Naive B cell (primary cell): ENCODE data around the gene PSMB5. TPM values are rescaled to one million over a fixed set of nuclear protein-coding genes. Genes with fewer than 3 reads are reported as not detected.
A peak's percentile ranks its signal among the peaks of the same experiment; 100 is the strongest.

Experiments used
- ATAC-seq, 2 donors: fragments of 150-1000 bp; cut with Tn5 transposase; 2 replicates each; pipeline ENCODE4 v1.10.0; 2021; ENCODE audit warnings: low read depth in 2 of 2, mild to moderate bottlenecking in 2 of 2, moderate library complexity in 2 of 2
- DNase-seq: peaks from one replicate; pipeline ENCODE4 v3.0.0; 2022
- H3K27ac Mint-ChIP-seq, 6 donors: one replicate each; pipeline ENCODE4 v1.8.0; 2020 to 2022; ENCODE audit warnings: mild to moderate bottlenecking in 6 of 6, mixed read lengths in 6 of 6, moderate library complexity in 5 of 6, inconsistent platforms in 2 of 6
- H3K27me3 Mint-ChIP-seq, 3 donors: one replicate each; pipeline ENCODE4 v1.8.0; 2021 to 2022; ENCODE audit warnings: mixed read lengths in 3 of 3, mild to moderate bottlenecking in 1 of 3
- H3K36me3 Mint-ChIP-seq, 2 donors: one replicate each; pipeline ENCODE4 v1.8.0; 2020 to 2022; ENCODE audit warnings: mixed read lengths in 2 of 2, inconsistent platforms in 1 of 2, mild to moderate bottlenecking in 1 of 2
- H3K4me1 Mint-ChIP-seq, 3 donors: one replicate each; pipeline ENCODE4 v1.8.0; 2020 to 2022; ENCODE audit warnings: mixed read lengths in 3 of 3, inconsistent platforms in 1 of 3, mild to moderate bottlenecking in 1 of 3, moderate library complexity in 1 of 3
- H3K4me3 Mint-ChIP-seq, 8 donors: one replicate each; pipeline ENCODE4 v1.8.0; 2020 to 2022; ENCODE audit warnings: mild to moderate bottlenecking in 8 of 8, mixed read lengths in 8 of 8, moderate library complexity in 8 of 8, inconsistent platforms in 2 of 8
- H3K9me3 Mint-ChIP-seq, 7 donors: one replicate each; pipeline ENCODE4 v1.8.0; 2020 to 2022; ENCODE audit warnings: mixed read lengths in 7 of 7, mild to moderate bottlenecking in 5 of 7, inconsistent platforms in 2 of 7, moderate library complexity in 1 of 7
- polyA plus RNA-seq, 6 donors: library from polyadenylated mRNA; unstranded; fragments of 300-500 nt; fragmentation: Illumina TruSeq; gene quantifications; one replicate each; pipeline ENCODE4 v1.2.3, GENCODE V29; 2021; ENCODE audit warnings: low read depth in 6 of 6

Gene PSMB5
- polyA plus RNA-seq, 6 donors from 2014 or later, result 27.6 to 40.9 (median 33.2) TPM

GRCh38 chr14:23045419-23046357, 11.0 kb upstream of the PSMB5 start:
- H3K4me1 Mint-ChIP-seq, result no peaks in the 10 kb centered on the region
- peaks cover 0 to 30% (median 0%) of the 10 kb centered on the region in 3 donors for H3K27me3 Mint-ChIP-seq
- peaks cover 0 to 1% (median 0%) of the 10 kb centered on the region in 7 donors for H3K9me3 Mint-ChIP-seq
- H3K4me3 Mint-ChIP-seq, result no peak overlapping the region
- H3K36me3 Mint-ChIP-seq, result no peaks in the 10 kb centered on the region
- peak overlapping the region in 1 of 6 donors; percentile 92 for H3K27ac Mint-ChIP-seq
- ATAC-seq, result no peak
- DNase-seq, result no peak

- Mint-ChIP-seq H3K4me3 (no peak overlapping the region), H3K36me3 (no peaks in the 10 kb centered on the region), H3K9me3 (peaks cover 0 to 1% (median 0%) of the 10 kb centered on the region in 7 donors), H3K4me1 (no peaks in the 10 kb centered on the region), H3K27ac (no peak overlapping the region), H3K27me3 (peaks cover 0 to 30% (median 0%) of the 10 kb centered on the region in 3 donors)
- DNase-seq, result no peak
- no peak for ATAC-seq
These were observed 10.1 kb upstream of the PSMB5 start for GRCh38 chr14:23044840-23045239.

GRCh38 chr14:23043754-23044153, 9.1 kb upstream of the PSMB5 start:
- ATAC-seq (no peak), DNase-seq (no peak)
- no peaks in the 10 kb centered on the region for H3K36me3 Mint-ChIP-seq
- no peaks in the 10 kb centered on the region for H3K4me1 Mint-ChIP-seq
- peaks cover 0 to 1% (median 0%) of the 10 kb centered on the region in 7 donors for H3K9me3 Mint-ChIP-seq
- no peak overlapping the region for H3K27ac Mint-ChIP-seq
- peaks cover 0 to 30% (median 0%) of the 10 kb centered on the region in 3 donors for H3K27me3 Mint-ChIP-seq
- peak overlapping the region in 1 of 8 donors; percentile 19 for H3K4me3 Mint-ChIP-seq

GRCh38 chr14:23043145-23043544, 8.4 kb upstream of the PSMB5 start:
- H3K4me3 Mint-ChIP-seq, result peak overlapping the region in 1 of 8 donors; percentile 38
- H3K9me3 Mint-ChIP-seq, result peaks cover 0 to 1% (median 0%) of the 10 kb centered on the region in 7 donors
- ATAC-seq (no peak), DNase-seq (no peak)
- peak overlapping the region in 1 of 6 donors; percentile 25 for H3K27ac Mint-ChIP-seq
- no peaks in the 10 kb centered on the region for H3K36me3 Mint-ChIP-seq
- peaks cover 0 to 30% (median 0%) of the 10 kb centered on the region in 3 donors for H3K27me3 Mint-ChIP-seq
- no peaks in the 10 kb centered on the region for H3K4me1 Mint-ChIP-seq

GRCh38 chr14:23042162-23042965, 7.7 kb upstream of the PSMB5 start, which contains the start of gene PSMB11:
Gene PSMB11 (plus strand): TSS chr14:23042212. CDS start chr14:23042226, 14 bp downstream.
- no peaks in the 10 kb centered on the region for H3K36me3 Mint-ChIP-seq
- H3K9me3 Mint-ChIP-seq, result peaks cover 0 to 1% (median 0%) of the 10 kb centered on the region in 7 donors
- peaks cover 0 to 26% (median 0%) of the 10 kb centered on the region in 3 donors for H3K27me3 Mint-ChIP-seq
- ATAC-seq, result no peak
- H3K4me1 Mint-ChIP-seq, result no peaks in the 10 kb centered on the region
- no peak within 1 kb of the TSS for H3K4me3 Mint-ChIP-seq
- no peak within 1 kb of the TSS for H3K27ac Mint-ChIP-seq
- no peak for DNase-seq

GRCh38 chr14:23041729-23042128, 7.0 kb upstream of the PSMB5 start:
- H3K27ac Mint-ChIP-seq, result no peak overlapping the region
- DNase-seq (no peak), ATAC-seq (no peak)
- peaks cover 0 to 25% (median 0%) of the 10 kb centered on the region in 3 donors for H3K27me3 Mint-ChIP-seq
- no peaks in the 10 kb centered on the region for H3K36me3 Mint-ChIP-seq
- no peaks in the 10 kb centered on the region for H3K4me1 Mint-ChIP-seq
- H3K4me3 Mint-ChIP-seq, result no peak overlapping the region
- H3K9me3 Mint-ChIP-seq, result no peaks in the 10 kb centered on the region

GRCh38 chr14:23040100-23040499, 5.4 kb upstream of the PSMB5 start:
- no peak for DNase-seq

GRCh38 chr14:23035303-23036144, 824 bp upstream of the PSMB5 start:
- H3K36me3 Mint-ChIP-seq, result peaks cover 0 to 6% of the 10 kb centered on the region in 2 donors
- no peaks in the 10 kb centered on the region for H3K27me3 Mint-ChIP-seq
- ATAC-seq (no peak), DNase-seq (no peak)
- H3K9me3 Mint-ChIP-seq, result no peaks in the 10 kb centered on the region
- H3K4me3 Mint-ChIP-seq, result peak overlapping the region; percentile 81 to 98 (median 93)
- H3K4me1 Mint-ChIP-seq, result peaks cover 11 to 32% (median 27%) of the 10 kb centered on the region in 3 donors
- peak overlapping the region; percentile 89 to 97 (median 94) for H3K27ac Mint-ChIP-seq

More at GRCh38 chr14:23040100-23040499, 5.4 kb upstream of the PSMB5 start:
- peaks cover 0 to 20% (median 0%) of the 10 kb centered on the region in 3 donors for H3K27me3 Mint-ChIP-seq
- H3K4me3 Mint-ChIP-seq, result no peak overlapping the region
- H3K9me3 Mint-ChIP-seq, result no peaks in the 10 kb centered on the region
- no peak overlapping the region for H3K27ac Mint-ChIP-seq
- H3K36me3 Mint-ChIP-seq, result no peaks in the 10 kb centered on the region
- ATAC-seq, result no peak
- H3K4me1 Mint-ChIP-seq, result peaks cover 0 to 8% (median 8%) of the 10 kb centered on the region in 3 donors

GRCh38 chr14:23033801-23034497, 751 bp downstream of the PSMB5 start:
- ATAC-seq (no peak), DNase-seq (no peak)
- H3K9me3 Mint-ChIP-seq, result no peaks in the 10 kb centered on the region
- peaks cover 0 to 11% of the 10 kb centered on the region in 2 donors for H3K36me3 Mint-ChIP-seq
- H3K27ac Mint-ChIP-seq, result peak overlapping the region; percentile 89 to 97 (median 94)
- H3K27me3 Mint-ChIP-seq, result no peaks in the 10 kb centered on the region
- peaks cover 16 to 36% (median 33%) of the 10 kb centered on the region in 3 donors for H3K4me1 Mint-ChIP-seq
- peak overlapping the region; percentile 81 to 98 (median 93) for H3K4me3 Mint-ChIP-seq

GRCh38 chr14:23033251-23033727, 1.4 kb downstream of the PSMB5 start:
- Mint-ChIP-seq H3K27ac (peak overlapping the region in 4 of 6 donors; percentile 47 to 84 (median 66)), H3K4me1 (peaks cover 20 to 40% (median 38%) of the 10 kb centered on the region in 3 donors), H3K27me3 (no peaks in the 10 kb centered on the region), H3K4me3 (peak overlapping the region; percentile 81 to 98 (median 92)), H3K9me3 (no peaks in the 10 kb centered on the region), H3K36me3 (peaks cover 0 to 15% of the 10 kb centered on the region in 2 donors)
- no peak for ATAC-seq
- no peak for DNase-seq

GRCh38 chr14:23030936-23031335, 3.8 kb downstream of the PSMB5 start:
- Mint-ChIP-seq H3K27ac (no peak overlapping the region), H3K4me1 (peaks cover 20 to 46% (median 44%) of the 10 kb centered on the region in 3 donors), H3K4me3 (peak overlapping the region in 1 of 8 donors; percentile 53), H3K36me3 (peaks cover 2 to 15% of the 10 kb centered on the region in 2 donors), H3K9me3 (no peaks in the 10 kb centered on the region), H3K27me3 (no peaks in the 10 kb centered on the region)
- DNase-seq (no peak), ATAC-seq (no peak)

- Mint-ChIP-seq H3K4me3 (peak overlapping the region in 1 of 8 donors; percentile 5), H3K9me3 (no peaks in the 10 kb centered on the region), H3K36me3 (peaks cover 15 to 17% of the 10 kb centered on the region in 2 donors)
These were observed 5.9 kb downstream of the PSMB5 start for GRCh38 chr14:23028799-23029198.

More at GRCh38 chr14:23028799-23029198, 5.9 kb downstream of the PSMB5 start:
- ATAC-seq (no peak), DNase-seq (no peak)
- peaks cover 22 to 35% (median 34%) of the 10 kb centered on the region in 3 donors for H3K4me1 Mint-ChIP-seq
- peak overlapping the region in 3 of 6 donors; percentile 4 to 65 (median 21) for H3K27ac Mint-ChIP-seq
- no peaks in the 10 kb centered on the region for H3K27me3 Mint-ChIP-seq
